Uterus (tissue), 4 donors: ENCODE data around the gene NEIL1. TPM values are rescaled to one million over a fixed set of nuclear protein-coding genes. Genes with fewer than 3 reads are reported as not detected.
"Not testable (repeated sequence)": the region's sequence is repeated elsewhere in the genome, so short reads cannot be mapped to it uniquely, and the experiment has no call there.

Source experiments
- DNase-seq, 2 donors: peaks; one replicate each; pipeline ENCODE4 v3.0.0-alpha.2; 2019 to 2020
- H3K27ac ChIP-seq, 2 donors: fragments of 200-600 bp; sonication (generic); 1 replicate in 1 of 2; 2 replicates in 1 of 2; pipeline ENCODE4 v1.5.1; 2016 to 2018
- H3K27me3 ChIP-seq, 2 donors: fragments of 200-600 bp; sonication (generic); one replicate each; pipeline ENCODE4 v1.5.1; 2018 to 2019; ENCODE audit warnings: control low read depth in 1 of 2
- H3K36me3 ChIP-seq, 2 donors: fragments of 200-600 bp; sonication (generic); one replicate each; pipeline ENCODE4 v1.5.1; 2019; ENCODE audit warnings: control low read depth in 1 of 2
- H3K4me1 ChIP-seq, 2 donors: fragments of 200-600 bp; sonication (generic); one replicate each; pipeline ENCODE4 v1.5.1; 2018 to 2019; ENCODE audit warnings: control low read depth in 1 of 2
- H3K4me3 ChIP-seq, 2 donors: fragments of 200-600 bp; sonication (generic); 1 replicate in 1 of 2; 2 replicates in 1 of 2; pipeline ENCODE4 v1.5.1; 2018 to 2019; ENCODE audit warnings: mild to moderate bottlenecking in 1 of 2
- H3K9me3 ChIP-seq, 2 donors: fragments of 200-600 bp; sonication (generic); one replicate each; pipeline ENCODE4 v1.5.1; 2019; ENCODE audit warnings: control low read depth in 1 of 2
- POLR2A ChIP-seq, 2 donors: fragments of 450-650 bp; IDR thresholded peaks; one replicate each; pipeline ENCODE4 v1.6.1; 2016; ENCODE audit warnings: antibody characterized with exemption in 2 of 2, mild to moderate bottlenecking in 1 of 2, moderate library complexity in 1 of 2
- intact Hi-C: fragments of 100-400 bp; cut with DNase I; formaldehyde crosslinking; loops from one replicate; pipeline ENCODE4 v1.15.1; 2023; ENCODE audit warnings: low total_unique reads
- total RNA-seq, 4 donors: library from RNA; depleted of rRNA in 3 of 4; stranded (reverse); fragments of >200 nt in 3 of 4; gene quantifications; one replicate each; pipeline versions ENCODE4 v1.1.0 to v1.2.4, GENCODE V29; 2014 to 2023
- TF ChIP-seq, protein P1 (sequence below), 4 experiments: fragments of 200-600 bp in 2 of 4; fragments of 450-650 bp in 2 of 4; sonication (generic) in 2 of 4; IDR thresholded peaks; one replicate each; pipeline ENCODE4 v1.5.1; 2016 to 2019; ENCODE audit warnings: antibody characterized with exemption in 4 of 4, mild to moderate bottlenecking in 2 of 4, moderate library complexity in 1 of 4
- donor health status: DM: yes; HTN: yes; CAD: no.

The NEIL1 gene
- total RNA-seq, 4 donors from 2014 or later: 6.5 to 155 (median 37.2) TPM

- H3K27ac ChIP-seq: peak overlapping the region in 1 of 2 donors; percentile 92
- no peaks in the 10 kb centered on the region for H3K36me3 ChIP-seq
- no peaks in the 10 kb centered on the region for H3K27me3 ChIP-seq
- H3K9me3 ChIP-seq: no peaks in the 10 kb centered on the region
- intact Hi-C loops: loop anchor here (10.0 kb wide), 1 partner anchor 255 kb away; the partner anchor contains the start of gene SNUPN
- no peaks in the 10 kb centered on the region for H3K4me1 ChIP-seq
- DNase-seq: no peak
- TF ChIP-seq, protein P1, sequence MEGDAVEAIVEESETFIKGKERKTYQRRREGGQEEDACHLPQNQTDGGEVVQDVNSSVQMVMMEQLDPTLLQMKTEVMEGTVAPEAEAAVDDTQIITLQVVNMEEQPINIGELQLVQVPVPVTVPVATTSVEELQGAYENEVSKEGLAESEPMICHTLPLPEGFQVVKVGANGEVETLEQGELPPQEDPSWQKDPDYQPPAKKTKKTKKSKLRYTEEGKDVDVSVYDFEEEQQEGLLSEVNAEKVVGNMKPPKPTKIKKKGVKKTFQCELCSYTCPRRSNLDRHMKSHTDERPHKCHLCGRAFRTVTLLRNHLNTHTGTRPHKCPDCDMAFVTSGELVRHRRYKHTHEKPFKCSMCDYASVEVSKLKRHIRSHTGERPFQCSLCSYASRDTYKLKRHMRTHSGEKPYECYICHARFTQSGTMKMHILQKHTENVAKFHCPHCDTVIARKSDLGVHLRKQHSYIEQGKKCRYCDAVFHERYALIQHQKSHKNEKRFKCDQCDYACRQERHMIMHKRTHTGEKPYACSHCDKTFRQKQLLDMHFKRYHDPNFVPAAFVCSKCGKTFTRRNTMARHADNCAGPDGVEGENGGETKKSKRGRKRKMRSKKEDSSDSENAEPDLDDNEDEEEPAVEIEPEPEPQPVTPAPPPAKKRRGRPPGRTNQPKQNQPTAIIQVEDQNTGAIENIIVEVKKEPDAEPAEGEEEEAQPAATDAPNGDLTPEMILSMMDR (IDR thresholded peaks at IDR 0.05): no peak
- no peak for TF ChIP-seq POLR2A (IDR thresholded peaks at IDR 0.05)
- no peak overlapping the region for H3K4me3 ChIP-seq
These were observed 23.2 kb downstream of the NEIL1 start for GRCh38 chr15:75369897-75370581.

DNA sequence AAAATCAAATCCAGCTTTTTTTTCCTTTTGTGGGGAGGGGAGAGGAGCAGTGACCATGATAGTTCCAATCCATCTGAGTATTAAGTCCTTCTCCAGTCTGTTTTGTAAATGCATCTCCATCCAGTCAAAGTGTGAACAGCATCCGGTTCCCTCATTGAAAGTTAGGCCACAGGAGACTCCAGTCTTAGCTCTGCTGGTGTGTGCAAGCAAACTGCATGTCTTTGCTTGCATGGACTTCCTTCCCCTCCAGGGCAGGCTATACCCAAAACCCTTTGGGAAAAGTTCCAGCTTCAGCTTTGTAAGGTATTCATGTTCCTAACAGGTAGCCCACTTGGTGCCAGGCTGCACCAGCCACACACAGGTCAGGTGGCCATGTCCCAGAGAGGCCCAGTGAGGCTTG lies 24.6 kb downstream of the NEIL1 start:
- no peaks in the 10 kb centered on the region for H3K9me3 ChIP-seq
- no peak for TF ChIP-seq POLR2A (IDR thresholded peaks at IDR 0.05)
- TF ChIP-seq, protein P1 (IDR thresholded peaks at IDR 0.05): no peak
- no peak for DNase-seq
- H3K36me3 ChIP-seq: no peaks in the 10 kb centered on the region
- H3K4me1 ChIP-seq: no peaks in the 10 kb centered on the region
- H3K4me3 ChIP-seq: no peak overlapping the region
- H3K27me3 ChIP-seq: no peaks in the 10 kb centered on the region
- H3K27ac ChIP-seq: no peak overlapping the region
- intact Hi-C loops: no loop called here

- no peak overlapping the region for H3K27ac ChIP-seq
- no peaks in the 10 kb centered on the region for H3K4me1 ChIP-seq
- no peak overlapping the region for H3K4me3 ChIP-seq
- H3K36me3 ChIP-seq: no peaks in the 10 kb centered on the region
- no peaks in the 10 kb centered on the region for H3K27me3 ChIP-seq
- intact Hi-C loops: no loop called here
- TF ChIP-seq, protein P1 (IDR thresholded peaks at IDR 0.05): no peak
- TF ChIP-seq POLR2A (IDR thresholded peaks at IDR 0.05): no peak
- no peaks in the 10 kb centered on the region for H3K9me3 ChIP-seq
- no peak for DNase-seq
These were observed 25.3 kb downstream of the NEIL1 start for GRCh38 chr15:75371901-75372688.

DNA sequence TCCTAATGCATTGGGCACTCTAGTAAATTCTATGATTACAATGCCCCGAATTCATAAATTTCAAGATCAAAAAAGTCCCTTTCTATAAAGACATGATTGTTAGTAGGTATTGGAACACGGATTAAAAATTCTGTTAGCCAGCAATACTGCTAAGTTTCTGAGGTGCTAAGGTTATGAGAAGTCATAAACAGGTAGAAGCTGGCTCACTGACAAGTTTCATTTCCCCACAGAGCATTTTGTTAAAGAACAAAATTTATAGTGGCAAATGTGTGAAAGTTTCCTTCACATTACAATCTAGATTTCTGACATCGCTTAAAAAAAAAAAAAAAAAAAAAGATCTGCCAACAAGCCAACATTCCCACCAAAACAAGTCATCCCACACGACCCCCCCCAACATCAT lies 33.9 kb downstream of the NEIL1 start:
- no peaks in the 10 kb centered on the region for H3K9me3 ChIP-seq
- intact Hi-C loops: no loop called here
- TF ChIP-seq, protein P1 (IDR thresholded peaks at IDR 0.05): no peak
- TF ChIP-seq POLR2A (IDR thresholded peaks at IDR 0.05): no peak
- H3K4me3 ChIP-seq: no peak overlapping the region
- no peaks in the 10 kb centered on the region for H3K27me3 ChIP-seq
- no peak overlapping the region for H3K27ac ChIP-seq
- no peak for DNase-seq
- no peaks in the 10 kb centered on the region for H3K36me3 ChIP-seq
- H3K4me1 ChIP-seq: no peaks in the 10 kb centered on the region

GRCh38 chr15:75383986-75384385 lies 37.1 kb downstream of the NEIL1 start:
- intact Hi-C loops: not testable (repeated sequence)

More at GRCh38 chr15:75383986-75384385, 37.1 kb downstream of the NEIL1 start:
- H3K27ac ChIP-seq, H3K27me3 ChIP-seq, H3K36me3 ChIP-seq, H3K4me1 ChIP-seq, H3K4me3 ChIP-seq, H3K9me3 ChIP-seq, DNase-seq: not testable (repeated sequence)
